ENCODE results near the gene SH3GLB1. TPM values are rescaled to one million over a fixed set of nuclear protein-coding genes. Genes with fewer than 3 reads are reported as not detected.

The SH3GLB1 gene
- total and polyA plus RNA-seq, 4 donors, result 14.1 to 25.2 (median 18.3) TPM

GRCh38 chr1:86750076-86750475, 45.7 kb downstream of the SH3GLB1 start (continued):
- TF ChIP-seq SP1 (IDR thresholded peaks at IDR 0.05), result no peak

- WGBS, result 95% methylated on average over 5 of the region's 5 CpGs
- H3K9me3 ChIP-seq (ENCODE audit: control insufficient read depth in 4 of 4, low read length in 3 of 4), result no peaks in the 10 kb centered on the region
- H3K36me3 ChIP-seq (ENCODE audit: control insufficient read depth in 4 of 4, insufficient read depth in 3 of 4, low read depth in 1 of 4, low read length in 3 of 4), result peaks cover 0 to 4% (median 0%) of the 10 kb centered on the region in 4 donors
- no peak overlapping the region for H3K27ac ChIP-seq (ENCODE audit: low read depth in 1 of 2, low read length in 2 of 2)
- TF ChIP-seq HNF4A (conservative IDR thresholded peaks at IDR 0.05), result no peak
- no peak for TF ChIP-seq HNF4G (IDR thresholded peaks at IDR 0.05)
- no peaks in the 10 kb centered on the region for H3K27me3 ChIP-seq (ENCODE audit: control insufficient read depth in 4 of 4, insufficient read depth in 4 of 4, low read length in 3 of 4)
- no peak for DNase-seq (ENCODE audit: low spot score)
- no peak overlapping the region for H3K4me3 ChIP-seq (ENCODE audit: low read depth in 1 of 3, low read length in 3 of 3)
- no peaks in the 10 kb centered on the region for H3K4me1 ChIP-seq (ENCODE audit: control insufficient read depth in 4 of 4, insufficient read depth in 4 of 4, low read length in 3 of 4)
- H3K9ac ChIP-seq (ENCODE audit: low read depth in 1 of 2, low read length in 2 of 2), result no peak overlapping the region
Measured at GRCh38 chr1:86750530-86750929, 46.2 kb downstream of the SH3GLB1 start.

GRCh38 chr1:86751923-86752322, 47.5 kb downstream of the SH3GLB1 start:
- no peak for DNase-seq (ENCODE audit: low spot score)
- TF ChIP-seq RAD21 (IDR thresholded peaks at IDR 0.05) (no peak), REST (IDR thresholded peaks at IDR 0.05) (no peak), ZBTB33 (IDR thresholded peaks at IDR 0.05) (no peak), GABPA (IDR thresholded peaks at IDR 0.05 in 1 of 2, conservative IDR thresholded peaks at IDR 0.05 in 1 of 2) (no peak), MAX (IDR thresholded peaks at IDR 0.05) (no peak), TAF1 (conservative IDR thresholded peaks at IDR 0.05) (no peak), RXRA (IDR thresholded peaks at IDR 0.05) (no peak), NR2F2 (IDR thresholded peaks at IDR 0.05) (no peak), HNF4G (IDR thresholded peaks at IDR 0.05) (no peak), FOXA2 (IDR thresholded peaks at IDR 0.05) (no peak), EGR1 (IDR thresholded peaks at IDR 0.05; ENCODE audit: low read depth in 2 of 2) (no peak), HNF4A (conservative IDR thresholded peaks at IDR 0.05) (no peak), SP1 (IDR thresholded peaks at IDR 0.05) (no peak), JUND (IDR thresholded peaks at IDR 0.05) (no peak)
- WGBS, result 87% methylated on average over 6 of the region's 6 CpGs

More at GRCh38 chr1:86751923-86752322, 47.5 kb downstream of the SH3GLB1 start:
- Histone ChIP-seq H3K27me3 (ENCODE audit: control insufficient read depth in 4 of 4, insufficient read depth in 4 of 4, low read length in 3 of 4) (no peaks in the 10 kb centered on the region), H3K4me1 (ENCODE audit: control insufficient read depth in 4 of 4, insufficient read depth in 4 of 4, low read length in 3 of 4) (no peaks in the 10 kb centered on the region), H3K4me3 (ENCODE audit: low read depth in 1 of 3, low read length in 3 of 3) (no peak overlapping the region), H3K9ac (ENCODE audit: low read depth in 1 of 2, low read length in 2 of 2) (no peak overlapping the region), H3K27ac (ENCODE audit: low read depth in 1 of 2, low read length in 2 of 2) (no peak overlapping the region), H3K9me3 (ENCODE audit: control insufficient read depth in 4 of 4, low read length in 3 of 4) (no peaks in the 10 kb centered on the region), H3K36me3 (ENCODE audit: control insufficient read depth in 4 of 4, insufficient read depth in 3 of 4, low read depth in 1 of 4, low read length in 3 of 4) (no peaks in the 10 kb centered on the region)
